DMS114 treated with DMSO at 0.1 percent for 48 hours (cell line): ENCODE data around the gene KIAA0408.
A peak's percentile ranks its signal among the peaks of the same experiment; 100 is the strongest.

Source experiments
- DNase-seq: peaks from one replicate; lab custom pipeline; 2025; ENCODE audit not compliant: unreplicated experiment; lab: John Stamatoyannopoulos, UW

KIAA0408 gene

DNA sequence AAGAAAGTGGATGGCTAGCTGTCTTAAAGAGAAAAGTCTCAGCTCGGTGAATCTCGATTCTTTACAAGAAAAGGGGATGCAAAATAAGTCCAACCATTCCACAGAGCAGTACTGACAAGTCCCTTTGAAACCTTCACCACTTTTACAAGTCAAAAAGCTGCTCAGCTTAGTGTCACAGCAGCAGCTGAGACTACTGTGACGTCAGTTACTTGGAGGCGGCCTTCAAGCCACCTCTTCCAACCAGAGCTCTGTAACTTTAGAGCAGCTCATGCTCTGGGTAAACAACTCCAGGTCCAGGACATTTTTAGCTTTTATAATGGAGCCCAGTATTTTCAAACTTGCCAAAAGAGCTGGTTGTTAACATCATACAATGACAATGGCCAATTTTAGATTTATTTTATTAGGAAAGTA is at the start of gene KIAA0408:
TSS of gene KIAA0408 (minus strand) at position 159 of the 411 bp plus-strand sequence. CDS start 5,408 bp downstream, outside the sequence.
- DNase-seq: no peak

- no peak for DNase-seq
Observed at GRCh38 chr6:127506894-127507293, 47.7 kb upstream of the KIAA0408 start.

DNA sequence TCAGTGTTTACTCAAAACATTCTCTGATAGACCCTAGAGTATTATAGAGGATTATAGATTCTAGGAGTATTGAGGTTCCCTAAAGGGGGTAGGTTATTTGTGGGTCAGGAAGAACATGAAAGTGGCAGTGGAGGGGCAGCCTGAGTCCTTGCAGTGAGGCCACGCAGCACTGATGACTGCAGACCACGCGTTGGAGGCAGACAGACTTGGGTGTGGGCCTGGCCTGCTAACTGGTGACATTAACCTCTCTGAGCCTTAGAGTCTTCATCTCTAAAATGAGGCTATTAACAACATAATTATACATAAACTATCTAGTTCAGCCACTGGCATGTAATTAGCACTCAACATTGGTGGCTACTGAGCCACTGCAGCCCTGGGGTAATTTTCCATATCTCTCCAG is 43.8 kb upstream of the KIAA0408 start:
- DNase-seq: no peak

GRCh38 chr6:127497410-127497809 is 38.2 kb upstream of the KIAA0408 start:
- no peak for DNase-seq

DNA sequence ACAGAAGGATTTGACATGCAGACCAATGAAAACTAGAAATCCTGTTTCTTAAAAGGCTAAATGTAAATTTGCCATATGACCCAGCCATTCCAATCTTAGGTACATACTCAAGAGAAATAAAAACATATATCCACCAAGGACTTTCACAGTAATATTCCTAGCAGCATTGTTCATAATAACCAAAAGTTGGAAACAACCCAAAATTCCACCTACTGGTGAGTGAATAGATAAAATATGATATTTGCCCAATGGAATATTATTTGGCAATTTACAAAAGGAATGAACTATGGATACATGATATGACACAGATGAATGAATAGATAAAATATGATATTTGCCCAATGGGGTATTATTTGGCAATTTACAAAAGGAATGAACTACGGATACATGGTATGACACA is 37.3 kb upstream of the KIAA0408 start:
- DNase-seq: no peak

- no peak for DNase-seq
Observed at GRCh38 chr6:127494240-127494767, 35.1 kb upstream of the KIAA0408 start.

- no peak for DNase-seq
Observed at GRCh38 chr6:127489248-127489647, 30.1 kb upstream of the KIAA0408 start.

DNA sequence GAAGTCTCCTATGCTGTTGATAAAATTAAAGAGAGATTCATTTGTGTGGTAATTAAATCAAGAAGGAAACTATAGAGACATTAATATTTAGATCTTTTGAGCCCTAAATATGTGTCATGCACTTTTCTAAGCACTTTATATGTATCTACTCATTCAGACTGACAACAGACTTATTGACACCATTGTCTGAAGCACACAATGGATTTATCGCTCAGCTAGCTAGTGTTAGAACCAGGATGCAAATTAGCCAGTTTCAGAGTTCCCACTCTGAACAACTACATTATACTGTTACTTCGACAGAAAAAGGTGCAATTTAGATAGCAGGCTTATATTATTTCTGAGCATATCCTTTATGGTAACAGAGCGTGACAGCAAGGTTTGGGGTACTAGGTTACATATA is 27.7 kb upstream of the KIAA0408 start:
- no peak for DNase-seq

DNA sequence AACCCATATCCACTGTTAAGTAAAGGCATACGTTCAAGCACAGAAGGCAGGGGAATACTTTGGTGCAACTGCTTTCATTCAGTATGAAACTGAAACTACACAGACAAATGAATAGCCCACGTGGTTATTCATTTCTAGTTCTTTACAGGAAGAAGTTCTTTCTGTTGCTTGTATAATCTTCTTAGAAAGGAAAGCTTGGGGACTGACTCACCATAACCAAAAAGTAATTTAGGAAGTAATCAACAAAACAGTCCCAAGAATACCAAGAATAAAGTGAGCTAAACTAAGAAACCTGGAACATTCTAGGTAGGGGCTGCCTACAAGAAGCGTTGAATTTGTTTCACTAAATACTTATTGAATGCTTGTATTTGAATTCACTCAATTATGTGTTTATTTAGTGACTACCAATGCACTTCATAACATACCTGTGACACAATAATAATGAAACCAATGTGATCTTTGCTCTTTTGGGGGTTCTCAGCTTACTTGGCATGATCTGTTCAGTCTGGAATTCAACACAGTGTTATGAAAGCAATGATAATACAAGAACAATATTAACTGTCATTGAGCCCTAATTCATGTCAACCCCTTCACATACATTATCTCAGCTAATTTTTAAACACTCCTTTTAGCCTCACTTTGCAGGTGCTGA is 25.1 kb upstream of the KIAA0408 start:
- DNase-seq: no peak

GRCh38 chr6:127483399-127484055 is 24.3 kb upstream of the KIAA0408 start:
- DNase-seq: no peak

DNA sequence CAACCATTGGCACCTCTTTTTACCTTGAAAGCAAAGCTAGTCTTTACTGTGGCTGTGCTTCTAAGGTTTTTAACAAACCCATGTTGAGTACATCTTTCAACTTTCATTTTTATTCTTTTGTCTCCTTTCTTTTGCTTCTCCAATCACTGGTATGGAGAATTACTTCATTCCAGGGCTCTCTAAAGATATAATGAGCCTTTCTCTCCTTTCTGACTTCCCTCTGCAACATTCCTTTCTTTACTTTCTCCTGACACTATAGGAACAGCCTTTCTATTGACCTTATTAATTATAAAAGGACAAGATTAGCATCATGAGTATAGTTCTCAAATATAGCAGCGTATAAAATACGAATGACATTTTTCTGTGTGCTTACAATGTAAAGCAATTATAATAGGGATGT is 23.1 kb upstream of the KIAA0408 start:
- DNase-seq: no peak

DNA sequence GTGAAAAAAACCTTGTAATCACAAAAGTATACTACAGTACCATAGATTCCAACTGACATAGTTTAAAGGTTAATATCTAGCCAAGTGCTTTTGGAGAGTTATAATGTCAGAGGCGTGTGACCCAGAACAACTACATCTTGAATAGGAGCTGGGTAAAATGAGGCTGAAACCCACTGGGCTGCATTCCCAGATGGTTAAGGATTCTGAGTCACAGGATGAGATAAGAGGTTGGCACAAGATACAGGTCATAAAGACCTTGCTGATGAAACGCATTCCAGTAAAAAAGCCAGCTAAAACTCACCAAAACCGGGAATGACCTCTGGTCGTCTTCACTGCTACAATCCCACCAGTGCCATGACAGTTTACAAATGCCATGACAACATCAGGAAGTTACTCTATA is 22.4 kb upstream of the KIAA0408 start:
- no peak for DNase-seq

- no peak for DNase-seq
Observed at GRCh38 chr6:127481111-127481510, 21.9 kb upstream of the KIAA0408 start.

- no peak for DNase-seq
Observed at GRCh38 chr6:127477658-127478057, 18.5 kb upstream of the KIAA0408 start.

- DNase-seq: no peak
Observed at GRCh38 chr6:127475823-127476176, 16.6 kb upstream of the KIAA0408 start.

- no peak for DNase-seq
Observed at GRCh38 chr6:127475135-127475822, 16.1 kb upstream of the KIAA0408 start.

GRCh38 chr6:127471379-127472255 is 12.4 kb upstream of the KIAA0408 start:
- DNase-seq: no peak

GRCh38 chr6:127468936-127469335 is 9.7 kb upstream of the KIAA0408 start:
- no peak for DNase-seq

GRCh38 chr6:127466416-127466815 is 7.2 kb upstream of the KIAA0408 start:
- DNase-seq: no peak

GRCh38 chr6:127464881-127465459 is 5.8 kb upstream of the KIAA0408 start:
- DNase-seq: peak; percentile 22
